HepG2 (cell line): ENCODE measurements around the gene CYP27B1. TPM values are rescaled to one million over a fixed set of nuclear protein-coding genes. Genes with fewer than 3 reads are reported as not detected.

Experiments
- ATAC-seq: fragments of 200-7000 bp; cut with Tn5 transposase; 3 replicates; pipeline ENCODE4 v1.9.1; 2020; ENCODE audit warnings: mild to moderate bottlenecking, moderate library complexity
- BruUV-seq: library from RNA; stranded (reverse); fragments of 400-500 nt; replicated peaks from 2 replicates; lab custom pipeline; 2021; lab: Mats Ljungman, UMichigan
- CTCF ChIA-PET: fragments of 300-600 bp; formaldehyde crosslinking; extraction: SDS; loops from one replicate; lab custom pipeline; 2021; ENCODE audit warnings: low total read pairs, inconsistent platforms, low intra/inter-chr PET ratio; lab: Yijun Ruan, JAX
- POLR2A ChIA-PET: fragments of 350-600 bp; sonication (Branson Sonifier 250); formaldehyde crosslinking; loops from one replicate; lab custom pipeline; 2020; ENCODE audit warnings: antibody characterized with exemption, inconsistent platforms; lab: Yijun Ruan, JAX
- DNase-seq: peaks from one replicate; pipeline ENCODE4 v3.0.0-alpha.2; 2015; ENCODE audit warnings: low spot score
- FAIRE-seq: peaks from 3 replicates; lab custom pipeline; 2011; peaks lifted over from hg19 to GRCh38; lab: Jason Lieb, UNC
- H2AFZ ChIP-seq: one replicate; pipeline ENCODE4 v1.6.1; 2011; ENCODE audit warnings: low read length, inconsistent platforms
- H3K27ac ChIP-seq: fragments of 300-600 bp; 3 replicates; pipeline ENCODE4 v1.8.0; 2011; ENCODE audit warnings: mixed run types, mild to moderate bottlenecking, mixed read lengths, low read length, inconsistent platforms; ENCODE audit not compliant: insufficient read depth; ENCODE audit errors: extremely low read length
- H3K27me3 ChIP-seq, 2 experiments: fragments of 200-600 bp in 1 of 2; 2 replicates in 1 of 2; 3 replicates in 1 of 2; pipeline versions ENCODE4 v1.6.0 to v1.8.0; 2011; ENCODE audit warnings: low read length in 2 of 2, mild to moderate bottlenecking in 2 of 2, moderate library complexity in 2 of 2, inconsistent platforms in 1 of 2; ENCODE audit not compliant: insufficient read depth in 2 of 2, control insufficient read depth in 1 of 2
- H3K36me3 ChIP-seq, 2 experiments: fragments of 200-600 bp in 1 of 2; replicated peaks in 1 of 2; 2 replicates in 1 of 2; 3 replicates in 1 of 2; pipeline versions ENCODE4 v1.5.1 to v1.8.0; 2011; ENCODE audit warnings: low read length in 2 of 2, inconsistent platforms in 1 of 2; ENCODE audit not compliant: insufficient read depth in 2 of 2, control insufficient read depth in 1 of 2
- H3K4me1 ChIP-seq: 2 replicates; pipeline ENCODE4 v1.5.1; 2012; ENCODE audit warnings: low read length, inconsistent platforms; ENCODE audit not compliant: insufficient read depth
- H3K4me2 ChIP-seq: 2 replicates; pipeline ENCODE4 v1.6.0; 2011; ENCODE audit warnings: low read depth, low read length, inconsistent platforms
- H3K4me3 ChIP-seq, 3 experiments: fragments of 200-600 bp in 1 of 3; sonication (generic), shearing (Covaris generic) in 1 of 3; replicated peaks in 1 of 3; 2 replicates each; pipeline ENCODE4 v1.5.1; 2011 to 2016; ENCODE audit warnings: low read length in 3 of 3, inconsistent platforms in 2 of 3, low read depth in 2 of 3, mild to moderate bottlenecking in 2 of 3, control low read depth in 1 of 3, mixed read lengths in 1 of 3; ENCODE audit not compliant: insufficient read depth in 1 of 3
- H3K79me2 ChIP-seq: one replicate; pipeline ENCODE4 v1.6.1; 2011; ENCODE audit warnings: low read length, inconsistent platforms; ENCODE audit not compliant: insufficient read depth
- H3K9ac ChIP-seq: 2 replicates; pipeline ENCODE4 v1.6.0; 2011; ENCODE audit warnings: mild to moderate bottlenecking, low read depth, low read length, inconsistent platforms; ENCODE audit not compliant: insufficient read depth
- H3K9me3 ChIP-seq: 2 replicates; pipeline ENCODE4 v1.5.1; 2012; ENCODE audit warnings: mild to moderate bottlenecking, low read length
- H4K20me1 ChIP-seq: 2 replicates; pipeline ENCODE4 v1.6.0; 2011; ENCODE audit warnings: inconsistent platforms, mild to moderate bottlenecking, low read length, moderate library complexity; ENCODE audit not compliant: insufficient read depth
- NFE2L1 ChIP-seq: sonication (generic); formaldehyde crosslinking; IDR thresholded peaks from 2 replicates; pipeline ENCODE4 v1.4.0; 2020; ENCODE audit warnings: missing genetic modification reagents, mild to moderate bottlenecking, borderline replicate concordance
- NR2F1 ChIP-seq, 2 experiments: fragments of 450-650 bp in 1 of 2; formaldehyde crosslinking in 1 of 2; IDR thresholded peaks; 2 replicates each; pipeline versions ENCODE4 v1.5.0 to v1.6.1; 2016 to 2020; ENCODE audit warnings: mild to moderate bottlenecking in 1 of 2, missing compliant biosample characterization in 1 of 2, missing genetic modification reagents in 1 of 2, moderate library complexity in 1 of 2
- ZNF567 ChIP-seq: sonication (generic); formaldehyde crosslinking; IDR thresholded peaks from 2 replicates; pipeline ENCODE4 v1.8.1; 2023; ENCODE audit warnings: mild to moderate bottlenecking, missing genetic modification reagents, borderline replicate concordance
- ZNF598 ChIP-seq: sonication (generic); formaldehyde crosslinking; IDR thresholded peaks from 2 replicates; pipeline ENCODE4 v1.5.1; 2020; ENCODE audit warnings: mild to moderate bottlenecking, missing genetic modification reagents, borderline replicate concordance
- ZNF7 ChIP-seq: IDR thresholded peaks from 2 replicates; pipeline ENCODE4 v1.6.1; 2016; ENCODE audit warnings: missing biosample characterization, missing genetic modification reagents
- ZNF761 ChIP-seq: sonication (generic); formaldehyde crosslinking; conservative IDR thresholded peaks from 2 replicates; pipeline ENCODE4 v1.4.0; 2020; ENCODE audit warnings: mild to moderate bottlenecking, missing genetic modification reagents
- WGBS: methylation state at CpG from one replicate; pipeline ENCODE4 v1.1.6; 2017; ENCODE audit warnings: low lambda C conversion rate; 5-methylcytosine and 5-hydroxymethylcytosine counted together
- in situ Hi-C: cut with HindIII; loops from 2 replicates; pipeline ENCODE4 v1.10.0; 2017; ENCODE audit warnings: low pct_unique_long_range_greater_than_20kb; ENCODE audit not compliant: extremely low pct_ligation_motif_present
- intact Hi-C: fragments of 100-400 bp; cut with micrococcal nuclease; formaldehyde crosslinking; loops from one replicate; pipeline ENCODE4 v1.10.0; 2022; ENCODE audit not compliant: unreplicated experiment
- polyA plus RNA-seq, 8 experiments: library from polyadenylated mRNA; depleted of rRNA in 3 of 8; stranded (reverse) in 7 of 8; unstranded in 1 of 8; fragments of >200 nt; fragmentation: Illumina TruSeq in 4 of 8; extraction: Trizol in 4 of 8; gene quantifications; 2 replicates each; pipeline versions ENCODE4 v1.2.1 to v1.2.3, GENCODE V29; 2011 to 2016; ENCODE audit warnings: low read depth in 4 of 8, missing spikeins in 1 of 8, mixed read lengths in 1 of 8; ENCODE audit not compliant: insufficient read depth in 1 of 8
- total RNA-seq, 5 experiments: library from RNA; depleted of rRNA; stranded (reverse); fragments of >200 nt; fragmentation: Illumina TruSeq; extraction: Trizol; gene quantifications; 2 replicates each; pipeline ENCODE4 v1.2.3, GENCODE V29; 2016; ENCODE audit warnings: low read depth in 1 of 5
- TF ChIP-seq, protein P1 (sequence below): sonication (generic); formaldehyde crosslinking; IDR thresholded peaks from 2 replicates; pipeline ENCODE4 v1.8.1; 2023; ENCODE audit warnings: mild to moderate bottlenecking, moderate library complexity, missing genetic modification reagents
- TF ChIP-seq, protein P2 (sequence below): sonication (generic); formaldehyde crosslinking; IDR thresholded peaks from 2 replicates; pipeline ENCODE4 v1.5.1; 2020; ENCODE audit warnings: missing genetic modification reagents, mild to moderate bottlenecking, borderline replicate concordance
- TF ChIP-seq, protein P3 (sequence below): sonication (generic); formaldehyde crosslinking; IDR thresholded peaks from 2 replicates; pipeline ENCODE4 v1.4.0; 2020; ENCODE audit warnings: missing genetic modification reagents
- TF ChIP-seq, protein P4 (sequence below): sonication (generic); formaldehyde crosslinking; IDR thresholded peaks from 2 replicates; pipeline ENCODE4 v1.9.0; 2021; ENCODE audit warnings: missing genetic modification reagents, borderline replicate concordance
- TF ChIP-seq, protein P5 (sequence below): sonication (generic); formaldehyde crosslinking; IDR thresholded peaks from 2 replicates; pipeline ENCODE4 v1.4.0; 2020; ENCODE audit warnings: missing genetic modification reagents

CYP27B1 gene
- total and polyA plus RNA-seq, 2 of the 13 experiments (the other 11 are each of a cell fraction or from before 2014, with no cell fraction given), result 2.3 to 3.0 TPM

DNA sequence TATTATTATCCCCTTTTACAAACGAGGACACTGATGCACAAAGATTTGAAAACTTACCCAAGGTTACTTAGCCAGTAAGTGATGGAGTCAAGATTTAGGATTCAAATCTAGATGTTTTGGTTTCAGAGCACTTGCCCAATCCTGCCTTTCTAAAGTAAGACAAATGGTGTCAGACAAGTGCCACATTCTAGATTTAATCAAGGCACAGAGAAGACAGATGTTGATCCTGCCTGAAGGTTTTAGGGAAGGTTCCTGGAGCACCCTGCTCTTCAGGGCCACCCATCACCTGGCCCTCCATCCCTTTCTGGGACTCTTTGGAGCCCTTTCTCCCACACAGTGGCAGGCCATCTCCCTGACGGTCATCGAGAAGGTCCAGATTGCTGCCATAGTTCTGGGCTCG, 9.1 kb downstream of the CYP27B1 start:
- 93% methylated on average over 4 of the region's 4 CpGs for WGBS
- in situ Hi-C loops, result no loop called here
- DNase-seq (no peak), FAIRE-seq (no peak), ATAC-seq (no peak)
- no peaks in the 10 kb centered on the region for H3K27me3 ChIP-seq
- ChIA-PET POLR2A (interaction anchor here (3.0 kb wide), 1 partner anchor 14 kb away, joined by 14 read pairs; the partner anchor contains the start of genes EEF1AKMT3 and METTL1), CTCF (no interaction called here)
- intact Hi-C loops, result no loop called here
- H4K20me1 ChIP-seq, result 0 out of 2 replicates have a peak, but pooled peaks cover 5% of the 10 kb centered on the region
- no peaks in the 10 kb centered on the region; a peak in 1 of 5 replicates for H3K36me3 ChIP-seq
- no peak overlapping the region for H3K9ac ChIP-seq
- no TSS peak for BruUV-seq
- H3K4me3 ChIP-seq, result no peak overlapping the region
- H3K4me2 ChIP-seq, result no peak overlapping the region
- H3K27ac ChIP-seq, result no peak overlapping the region
- no peaks in the 10 kb centered on the region for H3K9me3 ChIP-seq
- peaks cover 38% of the 10 kb centered on the region for H3K4me1 ChIP-seq
- H3K79me2 ChIP-seq, result peaks cover 3% of the 10 kb centered on the region
- no peak overlapping the region for H2AFZ ChIP-seq
- TF ChIP-seq, protein P1, sequence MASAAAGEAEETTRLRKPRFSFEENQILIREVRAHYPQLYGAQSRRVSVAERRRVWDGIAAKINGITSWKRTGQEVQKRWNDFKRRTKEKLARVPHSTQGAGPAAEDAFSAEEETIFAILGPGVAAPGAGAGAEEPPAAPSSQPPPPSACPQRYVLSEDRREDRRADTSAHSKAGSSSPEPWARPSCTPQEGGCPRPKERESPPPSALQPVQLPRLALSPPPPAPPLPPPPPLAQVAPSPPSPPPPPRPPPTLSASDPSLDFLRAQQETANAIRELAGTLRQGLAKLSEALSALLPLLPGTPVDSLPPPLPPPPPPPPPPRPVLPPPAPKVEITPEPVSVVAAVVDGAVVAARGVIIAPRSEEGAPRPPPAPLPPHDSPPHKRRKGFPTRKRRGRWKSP (CRISPR knock-in tag), result no peak
- TF ChIP-seq ZNF598 (CRISPR knock-in tag) (no peak), NFE2L1 (no peak), ZNF7 (CRISPR knock-in tag) (no peak), ZNF567 (CRISPR knock-in tag) (no peak), NR2F1 (CRISPR knock-in tag; IDR thresholded peaks at IDR 0.05) (no peak), ZNF761 (CRISPR knock-in tag) (no peak)
- TF ChIP-seq, protein P2, sequence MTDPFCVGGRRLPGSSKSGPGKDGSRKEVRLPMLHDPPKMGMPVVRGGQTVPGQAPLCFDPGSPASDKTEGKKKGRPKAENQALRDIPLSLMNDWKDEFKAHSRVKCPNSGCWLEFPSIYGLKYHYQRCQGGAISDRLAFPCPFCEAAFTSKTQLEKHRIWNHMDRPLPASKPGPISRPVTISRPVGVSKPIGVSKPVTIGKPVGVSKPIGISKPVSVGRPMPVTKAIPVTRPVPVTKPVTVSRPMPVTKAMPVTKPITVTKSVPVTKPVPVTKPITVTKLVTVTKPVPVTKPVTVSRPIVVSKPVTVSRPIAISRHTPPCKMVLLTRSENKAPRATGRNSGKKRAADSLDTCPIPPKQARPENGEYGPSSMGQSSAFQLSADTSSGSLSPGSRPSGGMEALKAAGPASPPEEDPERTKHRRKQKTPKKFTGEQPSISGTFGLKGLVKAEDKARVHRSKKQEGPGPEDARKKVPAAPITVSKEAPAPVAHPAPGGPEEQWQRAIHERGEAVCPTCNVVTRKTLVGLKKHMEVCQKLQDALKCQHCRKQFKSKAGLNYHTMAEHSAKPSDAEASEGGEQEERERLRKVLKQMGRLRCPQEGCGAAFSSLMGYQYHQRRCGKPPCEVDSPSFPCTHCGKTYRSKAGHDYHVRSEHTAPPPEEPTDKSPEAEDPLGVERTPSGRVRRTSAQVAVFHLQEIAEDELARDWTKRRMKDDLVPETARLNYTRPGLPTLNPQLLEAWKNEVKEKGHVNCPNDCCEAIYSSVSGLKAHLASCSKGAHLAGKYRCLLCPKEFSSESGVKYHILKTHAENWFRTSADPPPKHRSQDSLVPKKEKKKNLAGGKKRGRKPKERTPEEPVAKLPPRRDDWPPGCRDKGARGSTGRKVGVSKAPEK, result no peak
- TF ChIP-seq, protein P3, sequence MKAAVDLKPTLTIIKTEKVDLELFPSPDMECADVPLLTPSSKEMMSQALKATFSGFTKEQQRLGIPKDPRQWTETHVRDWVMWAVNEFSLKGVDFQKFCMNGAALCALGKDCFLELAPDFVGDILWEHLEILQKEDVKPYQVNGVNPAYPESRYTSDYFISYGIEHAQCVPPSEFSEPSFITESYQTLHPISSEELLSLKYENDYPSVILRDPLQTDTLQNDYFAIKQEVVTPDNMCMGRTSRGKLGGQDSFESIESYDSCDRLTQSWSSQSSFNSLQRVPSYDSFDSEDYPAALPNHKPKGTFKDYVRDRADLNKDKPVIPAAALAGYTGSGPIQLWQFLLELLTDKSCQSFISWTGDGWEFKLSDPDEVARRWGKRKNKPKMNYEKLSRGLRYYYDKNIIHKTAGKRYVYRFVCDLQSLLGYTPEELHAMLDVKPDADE (CRISPR knock-in tag), result no peak
- TF ChIP-seq, protein P4, sequence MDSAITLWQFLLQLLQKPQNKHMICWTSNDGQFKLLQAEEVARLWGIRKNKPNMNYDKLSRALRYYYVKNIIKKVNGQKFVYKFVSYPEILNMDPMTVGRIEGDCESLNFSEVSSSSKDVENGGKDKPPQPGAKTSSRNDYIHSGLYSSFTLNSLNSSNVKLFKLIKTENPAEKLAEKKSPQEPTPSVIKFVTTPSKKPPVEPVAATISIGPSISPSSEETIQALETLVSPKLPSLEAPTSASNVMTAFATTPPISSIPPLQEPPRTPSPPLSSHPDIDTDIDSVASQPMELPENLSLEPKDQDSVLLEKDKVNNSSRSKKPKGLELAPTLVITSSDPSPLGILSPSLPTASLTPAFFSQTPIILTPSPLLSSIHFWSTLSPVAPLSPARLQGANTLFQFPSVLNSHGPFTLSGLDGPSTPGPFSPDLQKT (CRISPR knock-in tag), result no peak
- TF ChIP-seq, protein P5, sequence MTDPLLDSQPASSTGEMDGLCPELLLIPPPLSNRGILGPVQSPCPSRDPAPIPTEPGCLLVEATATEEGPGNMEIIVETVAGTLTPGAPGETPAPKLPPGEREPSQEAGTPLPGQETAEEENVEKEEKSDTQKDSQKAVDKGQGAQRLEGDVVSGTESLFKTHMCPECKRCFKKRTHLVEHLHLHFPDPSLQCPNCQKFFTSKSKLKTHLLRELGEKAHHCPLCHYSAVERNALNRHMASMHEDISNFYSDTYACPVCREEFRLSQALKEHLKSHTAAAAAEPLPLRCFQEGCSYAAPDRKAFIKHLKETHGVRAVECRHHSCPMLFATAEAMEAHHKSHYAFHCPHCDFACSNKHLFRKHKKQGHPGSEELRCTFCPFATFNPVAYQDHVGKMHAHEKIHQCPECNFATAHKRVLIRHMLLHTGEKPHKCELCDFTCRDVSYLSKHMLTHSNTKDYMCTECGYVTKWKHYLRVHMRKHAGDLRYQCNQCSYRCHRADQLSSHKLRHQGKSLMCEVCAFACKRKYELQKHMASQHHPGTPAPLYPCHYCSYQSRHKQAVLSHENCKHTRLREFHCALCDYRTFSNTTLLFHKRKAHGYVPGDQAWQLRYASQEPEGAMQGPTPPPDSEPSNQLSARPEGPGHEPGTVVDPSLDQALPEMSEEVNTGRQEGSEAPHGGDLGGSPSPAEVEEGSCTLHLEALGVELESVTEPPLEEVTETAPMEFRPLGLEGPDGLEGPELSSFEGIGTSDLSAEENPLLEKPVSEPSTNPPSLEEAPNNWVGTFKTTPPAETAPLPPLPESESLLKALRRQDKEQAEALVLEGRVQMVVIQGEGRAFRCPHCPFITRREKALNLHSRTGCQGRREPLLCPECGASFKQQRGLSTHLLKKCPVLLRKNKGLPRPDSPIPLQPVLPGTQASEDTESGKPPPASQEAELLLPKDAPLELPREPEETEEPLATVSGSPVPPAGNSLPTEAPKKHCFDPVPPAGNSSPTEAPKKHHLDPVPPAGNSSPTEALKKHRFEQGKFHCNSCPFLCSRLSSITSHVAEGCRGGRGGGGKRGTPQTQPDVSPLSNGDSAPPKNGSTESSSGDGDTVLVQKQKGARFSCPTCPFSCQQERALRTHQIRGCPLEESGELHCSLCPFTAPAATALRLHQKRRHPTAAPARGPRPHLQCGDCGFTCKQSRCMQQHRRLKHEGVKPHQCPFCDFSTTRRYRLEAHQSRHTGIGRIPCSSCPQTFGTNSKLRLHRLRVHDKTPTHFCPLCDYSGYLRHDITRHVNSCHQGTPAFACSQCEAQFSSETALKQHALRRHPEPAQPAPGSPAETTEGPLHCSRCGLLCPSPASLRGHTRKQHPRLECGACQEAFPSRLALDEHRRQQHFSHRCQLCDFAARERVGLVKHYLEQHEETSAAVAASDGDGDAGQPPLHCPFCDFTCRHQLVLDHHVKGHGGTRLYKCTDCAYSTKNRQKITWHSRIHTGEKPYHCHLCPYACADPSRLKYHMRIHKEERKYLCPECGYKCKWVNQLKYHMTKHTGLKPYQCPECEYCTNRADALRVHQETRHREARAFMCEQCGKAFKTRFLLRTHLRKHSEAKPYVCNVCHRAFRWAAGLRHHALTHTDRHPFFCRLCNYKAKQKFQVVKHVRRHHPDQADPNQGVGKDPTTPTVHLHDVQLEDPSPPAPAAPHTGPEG (CRISPR knock-in tag), result no peak
